ENCODE measurements around the gene CDS2.

- no peak for TF ChIP-seq POLR2AphosphoS5 (IDR thresholded peaks at IDR 0.05; ENCODE audit: low read depth, low read length)
- no peak for TF ChIP-seq TAF1 (IDR thresholded peaks at IDR 0.05; ENCODE audit: borderline replicate concordance, insufficient read depth, low read length)
These were observed 13.2 kb upstream of the CDS2 start for GRCh38 chr20:5113615-5113986.

Data from PFSK-1 (cell line).